H1 (cell line): ENCODE data around the gene BRS3. TPM values are rescaled to one million over a fixed set of nuclear protein-coding genes. Genes with fewer than 3 reads are reported as not detected.

ENCODE experiments used
- CTCF ChIA-PET: fragments of 300-600 bp; sonication (Branson Sonifier 250); formaldehyde crosslinking; loops from one replicate; lab custom pipeline; 2021; ENCODE audit not compliant: partially characterized antibody; lab: Charles Lee
- POLR2A ChIA-PET: fragments of 300-600 bp; sonication (Branson Sonifier 250); formaldehyde crosslinking; loops from one replicate; lab custom pipeline; 2021; ENCODE audit warnings: inconsistent platforms; ENCODE audit not compliant: partially characterized antibody; lab: Charles Lee
- DNase-seq, 2 experiments: peaks; one replicate each; pipeline versions ENCODE4 v3.0.0 to v3.0.0-alpha.2; 2010 to 2022; ENCODE audit warnings: low spot score in 2 of 2, low read depth in 1 of 2, mixed read lengths in 1 of 2
- FAIRE-seq: peaks from 2 replicates; lab custom pipeline; 2011; peaks lifted over from hg19 to GRCh38; lab: Jason Lieb, UNC
- H2AFZ ChIP-seq: 2 replicates; pipeline ENCODE4 v1.8.1; 2012; ENCODE audit warnings: low read length, inconsistent platforms
- H2AK5ac ChIP-seq: 2 replicates; pipeline ENCODE4 v1.6.1; 2013; ENCODE audit warnings: low read depth, low read length
- H2BK120ac ChIP-seq: replicated peaks from 2 replicates; pipeline ENCODE3; 2013; ENCODE audit warnings: low read depth, low read length, inconsistent platforms
- H2BK12ac ChIP-seq: 2 replicates; pipeline ENCODE4 v1.6.1; 2013; ENCODE audit warnings: low read depth, low read length
- H2BK15ac ChIP-seq: 2 replicates; pipeline ENCODE4 v1.6.1; 2013; ENCODE audit warnings: low read length
- H2BK20ac ChIP-seq: 2 replicates; pipeline ENCODE4 v1.6.1; 2013; ENCODE audit warnings: low read length
- H2BK5ac ChIP-seq: 2 replicates; pipeline ENCODE4 v1.6.1; 2013; ENCODE audit warnings: low read depth, low read length
- H3K14ac ChIP-seq: 2 replicates; pipeline ENCODE4 v1.6.1; 2013; ENCODE audit warnings: inconsistent platforms; ENCODE audit not compliant: insufficient read length
- H3K18ac ChIP-seq: 2 replicates; pipeline ENCODE4 v1.6.1; 2013; ENCODE audit warnings: low read length; ENCODE audit errors: extremely low read depth
- H3K23ac ChIP-seq: 2 replicates; pipeline ENCODE4 v1.6.1; 2013; ENCODE audit warnings: inconsistent platforms; ENCODE audit not compliant: insufficient read length
- H3K23me2 ChIP-seq: 2 replicates; pipeline ENCODE4 v1.6.1; 2013; ENCODE audit warnings: low read depth, low read length
- H3K27ac ChIP-seq: 2 replicates; pipeline ENCODE4 v1.6.1; 2011; ENCODE audit warnings: low read depth, low read length, inconsistent platforms
- H3K27me3 ChIP-seq, 4 experiments: replicated peaks in 1 of 4; 1 replicate in 1 of 4; 2 replicates in 3 of 4; pipeline versions ENCODE4 v1.6.1 to v1.8.1; 2011 to 2013; ENCODE audit warnings: low read length in 3 of 4, mild to moderate bottlenecking in 3 of 4, inconsistent platforms in 2 of 4, mixed read lengths in 2 of 4, moderate library complexity in 1 of 4; ENCODE audit not compliant: control insufficient read depth in 3 of 4, insufficient read depth in 3 of 4; ENCODE audit errors: extremely low read depth in 1 of 4
- H3K36me3 ChIP-seq, 4 experiments: 2 replicates each; pipeline versions ENCODE4 v1.6.1 to v1.8.1; 2011 to 2013; ENCODE audit warnings: mild to moderate bottlenecking in 4 of 4, low read length in 3 of 4, moderate library complexity in 2 of 4, control low read depth in 1 of 4, inconsistent platforms in 1 of 4; ENCODE audit not compliant: insufficient read depth in 4 of 4, control insufficient read depth in 2 of 4
- H3K4ac ChIP-seq: replicated peaks from 2 replicates; pipeline ENCODE3; 2013; ENCODE audit warnings: low read length, low read depth, mixed read lengths, inconsistent platforms; ENCODE audit not compliant: insufficient read length
- H3K4me1 ChIP-seq, 4 experiments: replicated peaks in 1 of 4; 1 replicate in 1 of 4; 2 replicates in 3 of 4; pipeline versions ENCODE4 v1.6.1 to v1.8.1; 2011 to 2013; ENCODE audit warnings: low read length in 3 of 4, inconsistent platforms in 2 of 4, mixed read lengths in 1 of 4; ENCODE audit not compliant: insufficient read depth in 4 of 4, control insufficient read depth in 3 of 4
- H3K4me2 ChIP-seq, 2 experiments: 2 replicates each; pipeline versions ENCODE4 v1.6.1 to v1.8.1; 2011 to 2013; ENCODE audit warnings: low read depth in 2 of 2, low read length in 2 of 2, control low read depth in 1 of 2, inconsistent platforms in 1 of 2, mild to moderate bottlenecking in 1 of 2; ENCODE audit not compliant: insufficient read depth in 1 of 2
- H3K4me3 ChIP-seq, 4 experiments: fragments of 200-600, 300-600 bp in 1 of 4; sonication (generic), shearing (Covaris generic), sonication (Bioruptor Twin) in 1 of 4; 2 replicates each; pipeline versions ENCODE4 v1.5.1 to v1.8.1; 2011 to 2016; ENCODE audit warnings: low read length in 4 of 4, low read depth in 3 of 4, control low read depth in 2 of 4, inconsistent platforms in 2 of 4, mild to moderate bottlenecking in 2 of 4, mixed read lengths in 1 of 4, moderate library complexity in 1 of 4; ENCODE audit not compliant: insufficient read depth in 2 of 4; ENCODE audit errors: extremely low read depth in 1 of 4
- H3K56ac ChIP-seq: replicated peaks from 2 replicates; pipeline ENCODE3; 2013; ENCODE audit warnings: low read depth, mild to moderate bottlenecking, mixed read lengths, low read length, inconsistent platforms; ENCODE audit not compliant: insufficient read length
- H3K79me1 ChIP-seq: 2 replicates; pipeline ENCODE4 v1.6.1; 2013; ENCODE audit warnings: low read depth, low read length, control low read depth
- H3K79me2 ChIP-seq, 2 experiments: 2 replicates each; pipeline versions ENCODE4 v1.6.1 to v1.8.1; 2012 to 2013; ENCODE audit warnings: low read length in 2 of 2, mild to moderate bottlenecking in 2 of 2, inconsistent platforms in 1 of 2; ENCODE audit not compliant: insufficient read depth in 2 of 2, control insufficient read depth in 1 of 2
- H3K9ac ChIP-seq, 4 experiments: replicated peaks in 1 of 4; 1 replicate in 1 of 4; 2 replicates in 3 of 4; pipeline versions ENCODE4 v1.6.1 to v1.8.1; 2011 to 2013; ENCODE audit warnings: low read depth in 3 of 4, low read length in 3 of 4, control low read depth in 2 of 4, mild to moderate bottlenecking in 2 of 4, moderate library complexity in 2 of 4, inconsistent platforms in 1 of 4; ENCODE audit errors: extremely low read depth in 1 of 4
- H3K9me3 ChIP-seq, 2 experiments: 2 replicates each; pipeline versions ENCODE4 v1.6.1 to v1.8.1; 2012 to 2013; ENCODE audit warnings: mild to moderate bottlenecking in 2 of 2, moderate library complexity in 2 of 2, control low read depth in 1 of 2, inconsistent platforms in 1 of 2, low read depth in 1 of 2, low read length in 1 of 2, mixed read lengths in 1 of 2; ENCODE audit not compliant: insufficient read depth in 2 of 2
- H4K20me1 ChIP-seq, 2 experiments: replicated peaks in 1 of 2; 2 replicates each; pipeline versions ENCODE3 to v1.8.1; 2011 to 2013; ENCODE audit warnings: inconsistent platforms in 2 of 2, low read length in 2 of 2, mild to moderate bottlenecking in 1 of 2; ENCODE audit not compliant: insufficient read depth in 2 of 2, control insufficient read depth in 1 of 2
- H4K5ac ChIP-seq: 2 replicates; pipeline ENCODE4 v1.6.1; 2013; ENCODE audit warnings: low read length, low read depth, mixed read lengths, inconsistent platforms; ENCODE audit not compliant: insufficient read length
- H4K8ac ChIP-seq: 2 replicates; pipeline ENCODE4 v1.8.0; 2013; ENCODE audit warnings: mild to moderate bottlenecking, moderate library complexity, low read length, inconsistent platforms; ENCODE audit not compliant: insufficient read depth; ENCODE audit errors: extremely low read depth
- H4K91ac ChIP-seq: replicated peaks from 2 replicates; pipeline ENCODE3; 2013; ENCODE audit warnings: low read length, mixed read lengths, inconsistent platforms; ENCODE audit not compliant: insufficient read length
- FOSL1 ChIP-seq: IDR thresholded peaks from 2 replicates; pipeline ENCODE4 v1.6.1; 2011; ENCODE audit warnings: mild to moderate bottlenecking, low read depth, low read length, moderate library complexity; ENCODE audit not compliant: insufficient read depth
- WGBS, 2 experiments: shearing (Covaris generic) in 1 of 2; methylation state at CpG; one replicate each; pipeline versions ENCODE4 v1.1.6 to v1.1.7; 2013 to 2015; ENCODE audit warnings: low lambda C conversion rate in 2 of 2, mixed read lengths in 2 of 2, inconsistent platforms in 1 of 2, low coverage in 1 of 2, missing lambda C conversion rate in 1 of 2; ENCODE audit not compliant: insufficient replicate concordance in 2 of 2, insufficient coverage in 1 of 2, insufficient read length in 1 of 2; ENCODE audit errors: extremely low coverage in 1 of 2, missing lambda C conversion rate in 1 of 2; 5-methylcytosine and 5-hydroxymethylcytosine counted together
- polyA plus RNA-seq, 7 experiments: library from polyadenylated mRNA; depleted of rRNA in 3 of 7; stranded (reverse) in 5 of 7; unstranded in 2 of 7; fragments of >200 nt in 5 of 7; fragments of 200-250 nt in 2 of 7; gene quantifications; 1 replicate in 5 of 7; 2 replicates in 1 of 7; 4 replicates in 1 of 7; pipeline versions ENCODE4 v1.2.1 to v1.2.3, GENCODE V29; 2011 to 2013; ENCODE audit warnings: missing spikeins in 2 of 7, mixed read lengths in 2 of 7
- total RNA-seq: library from RNA; stranded (reverse); fragmentation: NEBNext Ultra II Directional; extraction: Animal tissue kit (Norgen Biotek cat#: 25700); gene quantifications from 2 replicates; pipeline ENCODE4 v1.2.1, GENCODE V29; 2021

Gene BRS3
- total and polyA plus RNA-seq, 2 of the 8 experiments (the other 6 are each of a cell fraction or from before 2014, with no cell fraction given), result not detected

DNA sequence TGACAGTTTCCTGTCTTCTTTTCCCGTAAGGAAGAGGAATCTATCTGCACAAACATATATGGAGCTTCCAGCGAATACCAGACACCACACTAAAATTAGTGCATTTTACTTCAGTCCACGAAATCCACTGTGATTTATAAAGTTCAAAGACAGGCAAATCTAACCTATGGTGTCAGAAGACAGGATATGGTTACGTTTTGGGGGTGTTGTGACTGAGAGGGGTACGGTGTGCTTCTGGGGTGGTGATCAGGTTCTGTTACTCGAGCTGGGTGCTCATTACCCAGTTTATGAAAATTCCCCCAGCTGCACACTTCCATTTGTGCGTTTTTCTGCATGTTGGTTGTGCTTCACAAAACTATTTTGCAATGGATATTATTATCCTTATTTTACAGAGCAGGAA is 54.5 kb downstream of the BRS3 start:
- Histone ChIP-seq H3K18ac (no peak overlapping the region), H3K4me2 (no peak overlapping the region), H3K23ac (no peak overlapping the region), H4K8ac (no peak overlapping the region), H2BK5ac (no peak overlapping the region), H2AFZ (no peak overlapping the region), H3K9me3 (no peaks in the 10 kb centered on the region), H2AK5ac (no peak overlapping the region), H3K27ac (no peak overlapping the region), H4K20me1 (no peaks in the 10 kb centered on the region), H3K23me2 (no peaks in the 10 kb centered on the region), H3K79me2 (no peaks in the 10 kb centered on the region), H3K36me3 (no peaks in the 10 kb centered on the region), H3K56ac (no peak overlapping the region), H3K27me3 (no peaks in the 10 kb centered on the region), H2BK20ac (no peak overlapping the region), H3K14ac (no peak overlapping the region), H2BK15ac (no peak overlapping the region), H3K4me3 (no peak overlapping the region), H4K91ac (no peak overlapping the region), H2BK120ac (no peak overlapping the region), H3K9ac (no peak overlapping the region), H3K4ac (no peak overlapping the region), H4K5ac (no peak overlapping the region), H3K4me1 (no peaks in the 10 kb centered on the region), H2BK12ac (no peak overlapping the region), H3K79me1 (no peaks in the 10 kb centered on the region)
- POLR2A ChIA-PET, result no interaction called here
- CTCF ChIA-PET, result interaction anchor here (0.7 kb wide), 1 partner anchor 228 kb away, joined by 3 read pairs; no protein-coding TSS in a partner anchor
- TF ChIP-seq FOSL1, result no peak
- FAIRE-seq, result no peak
- DNase-seq, result no peak
- WGBS, 2 experiments, result 74% methylated on average over 7 of the region's 7 CpGs; no CpG with 5 or more reads in 1 of the 2 experiments

Other genes starting within 250 kb of the BRS3 start
- gene MAP7D3, start 236.5 kb upstream of the BRS3 start, total RNA-seq, result 19.2 and 19.6 TPM in 2 replicates
- gene MAP7D3, start 236.5 kb upstream of the BRS3 start, polyA plus RNA-seq (2011; rRNA removed), result 3.8 and 4.8 TPM in 2 replicates
- gene ADGRG4, start 187.0 kb upstream of the BRS3 start, total RNA-seq, result not detected in 2 replicates
- not detected in 2 replicates for gene ADGRG4, start 187.0 kb upstream of the BRS3 start, polyA plus RNA-seq (2011; rRNA removed)
- gene HTATSF1, start 9.6 kb downstream of the BRS3 start, total RNA-seq, result 46.4 and 49.3 TPM in 2 replicates
- gene HTATSF1, start 9.6 kb downstream of the BRS3 start, polyA plus RNA-seq (2011; rRNA removed), result 1.2 and 2.2 TPM in 2 replicates
- not detected in 2 replicates for gene VGLL1, start 44.3 kb downstream of the BRS3 start, total RNA-seq
- gene VGLL1, start 44.3 kb downstream of the BRS3 start, polyA plus RNA-seq (2011; rRNA removed), result not detected in 2 replicates
- gene CD40LG, start 160.2 kb downstream of the BRS3 start, total RNA-seq, result not detected in 2 replicates
- gene CD40LG, start 160.2 kb downstream of the BRS3 start, polyA plus RNA-seq (2011; rRNA removed), result not detected in 2 replicates